GM12873 (cell line): ENCODE data around the gene ZNF500.

Source experiments
- TF ChIP-seq, protein P1 (sequence below): IDR thresholded peaks from 2 replicates; pipeline ENCODE4 v1.5.1; 2012; ENCODE audit warnings: low read depth, mild to moderate bottlenecking, moderate library complexity, low read length, control low read depth; ENCODE audit not compliant: insufficient read depth; ENCODE audit errors: missing control alignments

The ZNF500 gene

DNA sequence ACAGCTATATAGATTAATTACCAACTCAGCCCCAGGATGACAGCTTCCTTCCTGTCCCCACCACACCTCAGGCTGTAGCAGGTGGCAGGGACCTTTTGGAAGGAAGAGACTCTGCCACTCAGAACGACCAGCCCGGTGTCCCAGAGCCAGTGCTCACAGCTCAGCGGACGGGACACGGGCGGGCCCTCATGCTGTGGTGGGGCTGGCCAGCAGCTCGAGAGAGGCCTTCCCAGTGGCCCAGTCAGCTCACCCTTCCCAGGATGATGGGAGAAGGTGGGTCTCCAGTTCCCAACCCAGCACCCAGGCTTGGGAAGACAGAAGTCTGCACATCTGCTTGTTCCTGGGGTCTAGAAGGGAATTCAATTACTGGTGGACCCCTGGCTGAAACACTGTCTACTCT lies 63.1 kb downstream of the ZNF500 start:
- TF ChIP-seq, protein P1, sequence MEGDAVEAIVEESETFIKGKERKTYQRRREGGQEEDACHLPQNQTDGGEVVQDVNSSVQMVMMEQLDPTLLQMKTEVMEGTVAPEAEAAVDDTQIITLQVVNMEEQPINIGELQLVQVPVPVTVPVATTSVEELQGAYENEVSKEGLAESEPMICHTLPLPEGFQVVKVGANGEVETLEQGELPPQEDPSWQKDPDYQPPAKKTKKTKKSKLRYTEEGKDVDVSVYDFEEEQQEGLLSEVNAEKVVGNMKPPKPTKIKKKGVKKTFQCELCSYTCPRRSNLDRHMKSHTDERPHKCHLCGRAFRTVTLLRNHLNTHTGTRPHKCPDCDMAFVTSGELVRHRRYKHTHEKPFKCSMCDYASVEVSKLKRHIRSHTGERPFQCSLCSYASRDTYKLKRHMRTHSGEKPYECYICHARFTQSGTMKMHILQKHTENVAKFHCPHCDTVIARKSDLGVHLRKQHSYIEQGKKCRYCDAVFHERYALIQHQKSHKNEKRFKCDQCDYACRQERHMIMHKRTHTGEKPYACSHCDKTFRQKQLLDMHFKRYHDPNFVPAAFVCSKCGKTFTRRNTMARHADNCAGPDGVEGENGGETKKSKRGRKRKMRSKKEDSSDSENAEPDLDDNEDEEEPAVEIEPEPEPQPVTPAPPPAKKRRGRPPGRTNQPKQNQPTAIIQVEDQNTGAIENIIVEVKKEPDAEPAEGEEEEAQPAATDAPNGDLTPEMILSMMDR, result no peak

DNA sequence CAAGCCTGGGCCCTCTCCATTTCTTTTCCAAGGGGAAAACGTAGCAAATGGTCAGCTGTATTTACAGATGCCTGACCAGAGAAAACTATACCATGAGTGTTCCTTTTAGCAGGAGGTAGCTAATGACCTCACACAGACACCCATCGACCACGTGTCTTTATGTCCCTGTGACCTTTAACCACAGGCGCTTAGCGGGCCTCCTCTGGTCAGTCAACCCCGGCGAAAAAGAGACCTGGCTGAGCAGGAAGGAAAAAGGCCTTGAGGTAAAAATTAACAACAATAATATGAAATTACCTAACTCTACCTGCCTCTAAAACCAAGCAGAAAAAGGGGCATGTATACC lies 64.5 kb downstream of the ZNF500 start:
- TF ChIP-seq, protein P1, result no peak

DNA sequence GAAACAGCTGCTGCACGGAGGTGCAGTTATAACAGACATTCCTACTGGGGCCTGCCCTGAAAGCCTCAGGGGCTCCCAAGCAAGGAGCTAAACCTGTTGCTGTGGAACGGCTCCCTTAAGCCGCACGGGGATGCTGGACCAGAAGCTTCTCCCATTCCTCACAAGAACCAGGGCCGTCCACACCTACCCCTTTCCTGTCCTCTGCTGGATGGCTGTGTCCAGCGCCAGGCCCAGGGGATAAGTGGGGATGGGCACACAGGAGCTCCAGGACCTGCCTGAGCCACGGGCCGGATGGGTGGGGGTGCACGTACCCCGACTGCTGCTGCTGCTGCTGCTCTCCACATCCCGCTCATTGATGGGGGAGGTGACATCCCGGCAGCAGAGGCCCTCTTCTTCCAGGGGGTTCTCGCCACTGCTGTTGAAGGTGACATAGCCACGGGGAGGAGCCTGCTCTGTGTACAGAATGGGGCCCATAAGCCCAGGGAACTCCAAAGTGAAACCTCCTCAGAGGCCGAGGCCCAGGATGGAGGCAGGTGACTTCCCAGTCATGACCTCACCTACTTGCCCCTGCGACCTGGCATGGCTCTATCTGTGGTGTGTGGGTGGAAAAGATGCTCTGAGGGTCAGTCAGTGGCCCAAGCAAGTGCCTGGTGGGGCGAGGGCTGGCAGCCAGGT lies 65.0 kb downstream of the ZNF500 start:
- TF ChIP-seq, protein P1, result no peak

DNA sequence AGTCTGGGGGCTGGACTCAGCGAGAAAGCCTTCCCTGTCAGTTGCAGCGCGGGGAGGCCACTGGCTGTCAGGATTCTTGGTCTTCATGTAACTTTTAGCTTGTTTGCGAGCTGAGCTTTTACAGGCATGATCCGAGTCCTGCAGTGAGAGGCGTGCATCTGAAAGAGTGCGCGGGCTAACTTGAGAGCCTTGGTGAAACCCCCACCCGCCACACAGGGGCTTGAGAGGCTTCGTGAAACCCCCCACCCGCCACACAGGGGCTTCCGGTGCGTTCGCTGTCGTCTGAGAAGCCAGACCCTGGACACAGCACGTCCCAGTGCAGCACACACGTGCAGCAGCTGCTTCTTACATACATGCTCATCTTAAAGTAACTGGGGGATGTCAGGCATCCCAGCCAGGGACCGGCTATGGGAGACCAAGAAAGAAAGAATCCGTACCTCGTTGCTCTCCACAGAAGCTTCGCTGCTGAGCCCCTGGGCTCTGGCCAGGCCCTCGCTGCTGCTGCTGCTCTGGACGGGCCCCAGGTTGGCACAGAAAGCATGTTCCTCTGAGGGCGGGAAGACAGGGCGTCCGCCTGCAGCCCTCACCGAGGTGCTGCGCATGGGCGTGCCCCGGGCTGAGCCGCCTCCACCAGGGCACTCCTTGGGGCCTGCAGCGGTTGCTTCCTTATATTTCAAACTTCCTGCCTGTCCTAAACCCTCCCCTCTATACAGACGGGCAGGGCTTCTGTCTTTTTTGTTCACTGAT lies 65.8 kb downstream of the ZNF500 start:
- TF ChIP-seq, protein P1, result no peak

DNA sequence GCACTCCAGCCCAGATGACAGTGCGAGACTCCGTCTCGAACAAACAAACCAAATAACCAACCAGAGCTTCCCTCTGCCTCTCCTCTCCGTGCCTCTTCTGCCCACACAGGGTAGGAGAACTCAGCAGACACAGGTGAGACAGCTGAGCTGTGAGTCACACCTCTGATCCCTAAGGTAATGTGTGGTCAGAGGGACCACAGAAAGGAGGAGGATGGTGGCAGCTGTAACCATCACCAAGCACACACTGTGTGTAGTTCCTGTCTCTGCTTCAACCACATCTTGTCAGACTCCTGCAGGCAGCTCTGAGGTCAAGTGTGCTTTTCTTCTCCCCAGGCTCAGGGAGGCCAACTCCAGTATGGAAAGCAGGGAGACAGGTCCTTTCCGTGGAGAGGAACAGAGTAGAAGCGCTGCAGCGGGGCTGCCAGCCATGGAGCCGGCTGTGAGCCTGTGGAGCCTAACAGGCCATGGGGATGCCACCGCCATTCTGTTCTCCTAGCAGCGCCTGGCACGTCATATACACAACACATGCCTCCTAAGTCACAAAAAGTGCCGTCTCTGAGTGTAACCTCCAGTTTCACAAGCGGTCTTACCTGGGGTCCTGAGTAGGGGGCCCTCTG lies 66.5 kb downstream of the ZNF500 start:
- TF ChIP-seq, protein P1, result no peak

DNA sequence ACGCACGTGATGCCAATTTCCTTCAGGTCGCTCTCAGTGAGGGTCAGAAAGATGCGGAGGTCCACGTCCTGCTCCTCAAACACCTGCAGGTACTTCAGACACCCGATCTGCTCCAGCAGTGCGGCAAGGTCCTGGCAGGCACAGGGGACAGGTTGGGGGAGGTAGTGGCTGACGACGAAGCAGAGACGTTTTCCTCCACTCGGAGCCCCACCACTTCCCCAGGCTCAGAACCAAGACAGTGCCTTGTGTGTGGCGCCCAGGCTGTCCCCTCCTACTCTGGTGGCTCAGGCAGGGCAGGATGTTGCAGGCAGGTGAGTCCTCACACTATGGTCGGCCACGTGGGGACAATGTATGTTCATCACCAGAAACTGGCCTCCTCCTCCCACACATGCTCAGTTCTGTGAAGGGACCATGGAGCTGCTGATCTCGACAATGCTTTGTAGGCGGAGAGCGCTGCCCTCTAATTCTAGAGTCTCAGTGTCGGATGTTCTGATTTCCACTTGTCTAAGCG lies 67.9 kb downstream of the ZNF500 start:
- TF ChIP-seq, protein P1, result no peak
